Stimulated activated CD4-positive, alpha-beta T cell treated with anti-CD3 and anti-CD28 coated beads, Interleukin-2, amount 100 ng/mL, for 4 hours (primary cell): ENCODE results near the gene C9orf78.
"Not testable (repeated sequence)": the region's sequence is repeated elsewhere in the genome, so short reads cannot be mapped to it uniquely, and the experiment has no call there.

ENCODE experiments used
- DNase-seq: peaks from one replicate; pipeline ENCODE4 v3.0.0-alpha.2; 2020; ENCODE audit warnings: low read depth

Gene C9orf78

DNA sequence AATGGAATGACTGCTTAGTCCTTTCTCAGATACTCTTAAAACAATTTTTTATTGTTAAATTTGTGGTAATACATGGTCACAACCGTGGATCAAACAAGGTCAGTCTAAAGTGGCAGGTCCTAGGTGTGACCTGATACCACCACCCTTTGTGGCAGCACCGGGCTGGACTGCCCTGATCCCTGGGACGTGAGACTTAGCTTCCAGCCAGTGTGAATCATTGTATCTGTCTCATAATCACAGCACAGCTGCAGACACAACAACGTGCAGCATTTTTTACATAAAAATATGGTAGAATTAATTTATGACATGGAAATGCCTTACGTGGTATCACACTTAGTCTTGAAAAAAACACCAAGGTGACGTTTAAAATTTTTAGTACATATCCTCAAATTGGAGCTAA lies 24.3 kb downstream of the C9orf78 start:
- DNase-seq, result no peak

DNA sequence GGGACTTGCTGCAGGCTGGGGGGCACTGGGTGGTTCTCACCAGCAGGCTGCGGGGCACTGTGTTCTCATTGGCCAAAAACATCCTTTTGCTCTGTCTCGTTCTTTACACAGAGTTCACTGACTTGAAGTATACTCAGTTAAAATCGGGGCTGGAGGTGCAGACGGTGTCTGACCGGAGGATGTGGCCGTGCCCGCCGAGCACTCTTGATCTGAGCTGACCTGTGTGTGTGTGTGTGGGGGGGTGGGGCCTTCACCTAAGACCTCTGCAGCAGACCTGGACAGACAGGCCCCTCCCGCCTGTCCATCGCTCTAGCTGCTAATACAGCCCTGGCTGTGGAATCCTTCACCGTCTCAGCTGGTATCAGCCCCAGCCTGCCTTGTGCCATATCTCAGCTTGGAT lies 25.0 kb downstream of the C9orf78 start:
- DNase-seq, result no peak

DNA sequence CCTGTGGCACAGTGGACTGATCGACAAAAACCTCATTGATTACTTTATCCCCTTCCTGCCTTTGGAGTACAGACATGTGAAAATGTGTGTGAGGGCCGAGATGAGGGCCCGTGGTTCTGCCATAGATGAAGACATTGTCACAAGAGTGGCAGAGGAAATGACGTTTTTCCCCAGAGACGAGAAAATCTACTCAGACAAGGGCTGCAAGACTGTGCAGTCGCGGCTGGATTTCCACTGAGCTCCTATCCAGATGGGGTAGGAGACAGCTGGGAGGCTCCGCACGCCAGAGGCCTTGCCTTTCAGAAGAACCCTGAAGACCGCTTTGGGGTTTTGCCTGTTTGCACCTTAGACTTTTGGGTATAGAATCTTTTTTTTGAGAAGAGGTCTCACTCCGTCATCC lies 25.7 kb downstream of the C9orf78 start:
- no peak for DNase-seq

DNA sequence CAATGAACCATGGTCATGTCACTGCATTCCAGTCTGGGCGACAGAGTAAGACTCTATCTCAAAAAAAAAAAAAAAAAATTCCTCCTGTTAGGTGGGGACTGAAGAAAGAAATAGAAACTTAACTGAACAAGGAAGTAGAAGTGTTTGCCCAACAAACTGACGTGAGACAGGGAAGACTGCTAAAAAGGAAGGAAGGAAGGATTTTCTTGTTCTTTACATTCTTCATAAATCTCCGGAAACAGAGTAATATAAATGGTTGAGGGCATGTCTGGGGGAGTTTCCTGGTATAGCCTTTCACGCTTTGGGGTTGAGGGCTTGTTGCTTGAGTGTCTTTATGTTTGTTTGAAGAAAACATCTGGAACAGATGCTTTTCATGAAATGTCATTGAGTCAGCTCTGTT lies 29.0 kb downstream of the C9orf78 start:
- DNase-seq, result no peak

DNA sequence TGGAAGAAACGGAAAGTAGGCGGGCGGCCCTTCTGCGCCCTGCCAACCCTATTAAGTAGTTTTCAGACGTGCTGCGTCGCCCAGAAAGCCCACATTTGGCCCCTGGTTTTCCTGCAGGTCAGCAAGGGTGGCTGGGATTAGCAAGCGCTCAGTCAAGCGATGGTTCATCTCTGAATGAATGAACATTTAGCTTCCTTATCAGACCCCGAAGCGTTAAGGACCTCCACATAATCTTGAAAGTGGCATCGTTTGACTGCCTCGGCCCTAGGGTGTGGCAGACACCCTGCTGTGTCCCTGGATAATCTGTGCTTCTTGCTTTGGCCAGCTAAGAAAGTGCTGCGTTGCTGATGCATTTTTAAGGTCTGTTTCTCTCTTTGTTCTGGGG lies 31.4 kb downstream of the C9orf78 start:
- no peak for DNase-seq

DNA sequence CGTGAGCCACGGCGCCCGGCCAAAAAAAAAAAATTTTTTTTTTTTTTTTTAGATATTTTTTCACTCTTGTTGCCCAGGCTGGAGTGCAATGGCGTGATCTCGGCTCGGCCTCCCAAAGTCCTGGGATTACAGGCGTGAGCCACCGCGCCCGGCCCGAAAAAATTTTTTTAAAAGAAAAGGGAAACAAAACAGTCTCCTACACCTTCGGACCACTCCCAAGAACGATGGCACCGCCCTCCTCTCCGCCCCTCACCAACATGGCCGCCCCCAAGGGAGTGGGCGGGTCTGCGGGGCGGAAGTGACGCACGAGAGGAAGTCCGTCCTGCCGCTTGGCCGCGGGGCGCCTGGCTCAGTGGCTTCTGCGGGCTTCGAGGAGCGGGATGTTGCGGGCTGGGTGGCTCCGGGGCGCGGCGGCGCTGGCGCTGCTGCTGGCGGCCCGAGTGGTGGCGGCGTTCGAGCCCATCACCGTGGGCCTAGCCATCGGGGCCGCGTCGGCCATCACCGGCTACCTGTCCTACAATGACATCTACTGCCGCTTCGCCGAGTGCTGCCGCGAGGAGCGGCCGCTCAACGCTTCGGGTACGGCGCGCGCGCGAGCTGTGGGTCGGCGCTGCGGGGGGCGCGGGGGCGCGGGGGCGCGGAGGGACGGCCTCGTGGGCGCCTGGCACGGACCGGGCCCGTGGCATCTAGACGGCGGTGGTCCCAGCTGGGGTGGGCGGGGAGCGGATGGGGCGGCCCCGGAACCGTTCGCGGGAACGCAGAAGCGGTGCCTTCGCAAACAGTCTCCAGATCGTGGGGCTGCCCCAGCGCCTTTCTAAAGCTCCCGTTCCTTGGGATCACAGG lies 32.0 kb downstream of the C9orf78 start, which contains the start of gene TOR1B:
Gene TOR1B (plus strand): TSS at position 352 of the 843 bp plus-strand sequence. CDS start 29 bp downstream, at position 381.
- peak; percentile 91 for DNase-seq

DNA sequence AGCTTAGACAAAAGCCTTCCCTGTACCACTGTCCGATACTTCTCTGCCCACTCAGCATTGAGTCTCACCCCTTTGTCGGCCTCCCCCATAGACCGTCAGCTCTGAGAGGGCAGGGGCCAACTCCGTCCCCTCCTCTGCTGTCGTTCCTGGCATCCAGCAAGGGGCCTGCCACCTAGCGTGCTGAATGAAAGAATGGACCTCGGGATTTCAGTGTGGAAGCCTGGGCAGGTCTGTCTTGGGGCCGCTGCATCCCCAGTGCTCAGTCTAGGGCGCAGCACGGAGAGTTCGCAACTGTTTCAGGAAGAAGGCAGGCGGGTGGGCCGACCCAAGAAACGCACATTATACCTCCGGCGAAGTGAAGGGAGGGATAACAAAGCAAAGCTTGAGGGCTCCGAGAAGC lies 33.6 kb downstream of the C9orf78 start:
- DNase-seq, result no peak

DNA sequence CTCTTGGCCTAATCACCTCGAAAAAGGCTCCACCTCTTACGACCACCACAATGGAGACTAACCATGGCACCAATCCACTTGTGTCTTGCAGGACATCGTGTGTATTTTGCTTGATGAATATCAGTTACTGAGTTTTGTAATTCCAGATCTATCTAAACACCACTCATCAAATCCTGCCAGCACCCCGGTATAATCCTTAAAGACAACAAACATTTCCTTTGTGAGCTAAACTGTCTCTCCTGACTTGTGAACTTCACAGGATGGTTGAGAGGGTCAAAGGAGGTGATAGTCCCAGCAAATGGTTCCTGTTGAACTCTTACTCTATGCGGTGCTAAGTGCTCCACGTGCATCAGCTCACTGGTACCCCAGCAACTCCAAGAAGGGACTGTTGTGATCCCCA lies 36.1 kb downstream of the C9orf78 start:
- no peak for DNase-seq

DNA sequence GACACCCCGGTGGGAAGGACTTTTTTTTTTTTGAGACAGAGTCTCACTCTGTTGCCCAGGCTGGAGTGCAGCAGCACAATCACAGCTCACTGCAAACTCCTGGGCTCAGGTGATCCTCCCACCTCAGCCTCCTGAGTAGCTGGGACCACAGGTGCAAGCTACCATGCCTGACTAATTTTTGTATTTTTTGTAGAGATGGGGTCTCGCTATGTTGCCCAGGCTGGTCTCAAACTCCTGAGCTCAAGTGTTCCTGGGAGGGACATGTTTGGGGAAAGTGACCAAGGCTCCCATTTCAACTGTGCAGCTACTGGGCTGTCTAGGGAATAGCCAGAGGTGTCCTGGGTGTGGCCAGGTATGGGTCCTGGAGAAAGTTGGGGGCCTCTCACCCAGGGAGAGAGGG lies 39.0 kb downstream of the C9orf78 start:
- DNase-seq, result not testable (repeated sequence)

DNA sequence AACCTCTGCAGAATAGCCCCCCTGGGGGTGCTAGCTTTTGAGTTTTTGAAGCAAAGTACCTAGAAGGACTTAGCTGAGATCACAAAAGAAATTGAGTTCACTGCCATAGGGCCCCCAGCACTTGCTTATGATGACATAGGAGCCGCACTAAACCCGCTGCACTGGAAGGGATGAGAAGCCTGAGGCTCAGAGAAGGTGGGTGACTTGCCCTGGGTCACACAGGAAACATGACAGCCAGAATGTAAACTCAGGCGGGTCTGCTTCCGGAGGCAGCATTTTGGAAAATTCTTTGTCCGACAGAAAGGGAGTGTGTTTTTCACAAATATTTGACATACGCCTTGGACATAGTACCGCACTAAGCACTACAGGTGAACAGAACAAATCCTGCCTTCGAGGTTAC lies 40.5 kb downstream of the C9orf78 start:
- no peak for DNase-seq

DNA sequence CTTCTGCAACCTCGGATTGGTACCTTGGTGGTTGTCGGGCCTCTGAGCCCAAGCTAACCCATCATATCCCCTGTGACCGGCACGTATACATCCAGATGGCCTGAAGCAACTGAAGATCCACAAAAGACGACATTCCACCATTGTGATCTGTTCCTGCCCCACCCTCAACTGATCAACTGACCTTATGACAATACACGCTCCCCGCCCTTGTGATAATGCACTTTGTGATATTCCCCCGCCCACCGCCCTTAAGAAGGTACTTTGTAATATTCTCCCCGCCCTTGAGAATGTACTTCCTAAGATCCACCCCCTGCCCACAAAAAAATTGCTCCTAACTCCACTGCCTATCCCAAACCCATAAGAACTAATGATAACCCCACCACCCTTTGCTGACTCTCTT lies 48.6 kb downstream of the C9orf78 start:
- no peak for DNase-seq

DNA sequence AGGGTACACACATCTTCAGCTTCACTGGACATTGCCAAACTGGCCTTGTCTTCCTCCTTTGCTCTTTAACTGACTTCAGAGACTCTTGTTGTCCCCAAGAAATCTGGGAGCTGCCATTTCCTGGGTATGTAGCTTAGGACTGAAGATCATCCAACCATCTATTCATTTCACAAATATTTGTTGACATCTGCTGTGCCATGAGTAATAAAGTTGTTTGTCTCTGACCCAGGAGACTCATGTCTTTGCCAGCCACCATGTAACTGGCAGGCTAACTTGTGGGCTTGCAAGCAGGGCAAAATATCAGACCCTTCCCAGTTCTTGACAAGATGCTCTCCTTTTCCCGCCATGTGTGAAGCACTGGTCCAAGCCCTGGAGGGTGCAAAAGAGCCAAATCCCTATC lies 49.2 kb downstream of the C9orf78 start:
- DNase-seq, result no peak

DNA sequence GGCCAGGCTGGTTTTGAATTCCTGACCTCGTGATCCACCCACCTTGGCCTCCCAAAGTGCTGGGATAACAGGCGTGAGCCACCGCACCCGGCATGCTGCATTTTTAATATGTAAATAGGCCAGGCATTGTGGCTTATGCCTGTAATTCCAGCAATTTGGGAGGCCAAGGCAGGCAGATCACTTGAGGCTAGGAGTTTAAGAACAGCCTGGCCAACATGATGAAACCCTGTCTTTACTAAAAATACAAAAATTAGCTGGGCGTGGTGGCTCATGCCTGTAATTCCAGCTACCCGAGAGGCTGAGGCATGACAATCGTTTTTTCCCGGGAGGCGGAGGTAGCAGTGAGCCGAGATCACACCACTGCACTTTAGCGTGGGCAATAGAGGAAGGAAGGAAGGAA lies 50.1 kb downstream of the C9orf78 start:
- not testable (repeated sequence) for DNase-seq

DNA sequence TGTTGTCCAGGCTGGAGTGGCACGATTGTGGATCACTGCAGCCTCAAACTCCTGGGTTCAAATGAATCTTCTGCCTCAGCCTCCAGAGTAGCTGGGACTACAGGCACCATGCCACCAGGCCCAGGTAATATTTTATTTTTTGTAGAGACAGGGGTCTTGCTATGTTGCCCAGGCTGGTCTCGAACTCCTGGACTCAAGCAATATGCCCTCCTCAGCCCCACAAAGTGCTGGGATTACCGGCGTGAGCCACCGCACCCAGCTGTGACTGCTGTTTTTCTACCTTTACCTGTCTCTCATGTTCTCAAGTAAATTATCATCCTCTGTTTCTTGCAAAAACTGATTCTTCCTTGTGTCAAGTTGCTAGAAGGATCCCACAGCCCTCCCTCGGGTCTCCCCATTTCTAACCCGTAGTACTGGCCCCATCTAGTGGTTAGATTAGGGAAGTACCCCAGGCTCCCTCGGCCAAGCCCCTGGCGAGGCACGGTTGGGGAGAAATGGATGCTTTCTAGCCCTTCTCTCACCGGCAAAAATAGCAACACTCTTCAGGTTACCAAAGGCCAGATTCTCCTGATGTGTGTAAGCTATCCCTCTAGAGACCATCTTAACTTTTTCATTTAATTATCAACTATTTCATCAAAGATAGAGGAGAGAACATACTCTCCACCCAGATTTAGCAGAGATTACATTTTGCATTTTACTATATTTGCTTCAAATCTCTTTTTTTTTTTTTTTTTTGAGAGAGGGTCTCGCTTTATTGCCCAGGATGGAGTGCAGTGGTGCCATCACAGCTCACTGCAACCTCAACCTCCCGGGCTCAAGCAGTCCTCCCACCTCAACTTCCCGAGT lies 51.3 kb downstream of the C9orf78 start:
- DNase-seq, result peak; percentile 70

DNA sequence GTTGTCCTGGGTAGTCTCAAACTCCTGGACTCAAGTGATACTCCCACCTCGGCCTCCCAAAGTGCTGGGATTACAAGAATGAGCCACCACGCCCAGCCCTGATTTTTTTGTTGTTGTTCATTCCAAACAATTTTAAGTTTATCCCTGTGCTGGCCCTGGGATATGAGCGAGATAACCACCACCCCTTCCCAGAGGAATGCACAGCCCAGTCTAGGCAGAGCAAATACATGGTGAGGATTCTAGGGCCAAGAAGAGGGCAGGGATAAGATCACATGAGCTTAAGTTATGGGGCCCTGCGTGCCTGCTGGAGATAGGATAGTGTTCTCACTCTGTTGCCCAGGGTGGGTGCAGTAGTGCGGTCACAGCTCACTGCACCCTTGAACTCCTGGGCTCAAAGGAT lies 53.1 kb downstream of the C9orf78 start:
- DNase-seq, result no peak

DNA sequence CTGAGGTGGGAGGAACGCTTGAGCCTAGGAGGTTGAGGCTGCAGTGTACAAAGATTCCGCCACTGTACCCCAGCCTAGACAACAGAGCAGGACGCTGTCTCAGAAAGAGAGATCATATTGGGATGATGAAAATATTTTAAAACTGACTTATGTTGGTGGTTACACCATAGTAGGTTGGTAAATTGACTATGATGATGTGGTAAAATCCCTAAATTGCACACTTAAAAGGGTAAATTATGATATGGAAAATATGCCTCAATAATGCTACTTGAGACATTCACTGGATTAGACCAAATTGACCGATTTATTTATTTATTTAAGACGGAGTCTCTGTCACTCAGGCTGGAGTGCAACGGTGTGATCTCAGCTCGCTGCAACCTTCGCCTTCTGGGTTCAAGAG lies 53.9 kb downstream of the C9orf78 start:
- DNase-seq, result no peak

DNA sequence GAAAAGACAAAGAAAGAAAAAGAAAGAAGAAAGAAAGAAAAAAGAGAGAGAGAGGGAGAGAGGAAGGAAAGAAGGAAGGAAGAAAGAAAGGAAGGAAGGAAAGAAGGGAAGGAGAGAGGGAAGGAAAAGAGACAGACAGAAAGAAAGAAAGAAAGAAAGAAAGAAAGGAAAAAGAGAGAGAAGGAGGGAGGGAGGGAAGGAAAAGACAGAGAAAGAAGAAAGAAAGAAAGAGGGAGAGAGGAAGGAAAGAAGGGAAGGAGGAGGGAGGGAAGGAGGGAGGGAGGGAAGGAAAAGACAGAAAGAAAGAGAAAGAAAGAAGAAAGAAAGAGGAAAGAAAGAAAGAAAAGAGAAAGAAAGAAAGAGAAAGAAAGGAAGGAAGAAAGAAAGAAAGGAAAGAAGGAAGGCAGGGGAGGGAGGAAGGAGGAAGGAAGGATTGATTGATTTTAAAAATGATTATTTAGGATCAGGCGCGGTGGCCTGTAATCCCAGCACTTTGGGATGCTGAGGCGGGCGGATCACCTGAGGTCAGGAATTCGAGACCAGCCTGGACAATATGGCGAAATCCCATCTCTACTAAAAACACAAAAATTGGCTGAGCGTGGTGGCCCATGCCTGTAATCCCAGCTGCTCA lies 55.4 kb downstream of the C9orf78 start:
- no peak for DNase-seq

DNA sequence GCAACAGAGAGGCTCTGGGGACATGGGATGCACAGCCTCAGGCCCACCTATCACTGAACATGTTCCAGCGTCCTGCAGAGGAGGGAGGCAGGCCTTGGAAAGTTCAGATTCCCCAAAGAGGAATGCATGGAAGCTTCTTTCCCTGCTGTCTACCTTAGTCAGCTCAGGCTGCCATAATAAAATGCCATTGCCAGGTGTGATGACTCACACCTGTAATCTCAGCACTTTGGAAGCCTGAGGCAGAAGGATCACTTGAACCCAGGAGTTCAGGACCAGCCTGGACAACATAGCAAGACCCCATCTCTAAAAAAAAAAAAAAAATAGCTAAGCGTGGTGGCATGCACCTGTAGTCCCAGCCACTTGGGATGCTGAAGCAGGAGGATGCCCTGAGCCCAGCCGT lies 56.6 kb downstream of the C9orf78 start:
- DNase-seq, result no peak

DNA sequence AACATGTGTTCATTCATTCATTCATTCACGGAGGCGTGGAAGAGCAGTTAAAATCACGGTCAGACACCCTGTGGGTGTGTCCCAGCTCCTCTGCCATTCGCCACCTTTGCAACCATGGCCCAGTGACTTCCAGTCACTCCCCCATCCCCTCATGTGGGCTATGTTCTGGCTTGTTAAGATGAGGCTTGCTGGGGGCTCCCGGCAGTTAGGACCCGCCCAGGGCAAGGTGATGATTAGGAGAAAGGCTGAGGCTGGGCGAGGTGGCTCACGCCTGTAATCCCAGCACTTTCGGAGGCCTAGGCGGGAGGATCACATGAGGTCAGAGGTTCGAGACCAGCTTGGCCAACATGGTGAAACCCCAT lies 57.3 kb downstream of the C9orf78 start:
- no peak for DNase-seq
